IMR-90 (cell line): ENCODE results near the gene TNFAIP6. TPM values are rescaled to one million over a fixed set of nuclear protein-coding genes. Genes with fewer than 3 reads are reported as not detected.

Source experiments
- ATAC-seq: fragments of 200-7000 bp; cut with Tn5 transposase; 2 replicates; pipeline ENCODE4 v1.9.1; 2020; ENCODE audit warnings: low read depth, mild to moderate bottlenecking, moderate library complexity
- BruUV-seq: library from RNA; stranded (reverse); fragments of 400-500 nt; replicated peaks from 2 replicates; lab custom pipeline; 2021; lab: Mats Ljungman, UMichigan
- CTCF ChIA-PET: fragments of 300-600 bp; formaldehyde crosslinking; extraction: SDS; loops from one replicate; lab custom pipeline; 2021; ENCODE audit warnings: antibody characterized with exemption; lab: Yijun Ruan, JAX
- POLR2A ChIA-PET: fragments of 300-600 bp; sonication (Branson Sonifier 250); formaldehyde crosslinking; loops from one replicate; lab custom pipeline; 2022; ENCODE audit warnings: antibody characterized with exemption; ENCODE audit not compliant: unreplicated experiment; lab: Charles Lee
- DNase-seq: peaks from one replicate; pipeline ENCODE4 v3.0.0; 2013
- H2AFZ ChIP-seq: replicated peaks from 2 replicates; pipeline ENCODE3; 2013; ENCODE audit warnings: low read length, mild to moderate bottlenecking; ENCODE audit not compliant: poor library complexity
- H2AK5ac ChIP-seq: 2 replicates; pipeline ENCODE4 v1.6.1; 2013; ENCODE audit warnings: low read depth, low read length, inconsistent platforms
- H2AK9ac ChIP-seq: replicated peaks from 2 replicates; pipeline ENCODE3; 2013; ENCODE audit warnings: mild to moderate bottlenecking, low read depth, low read length, moderate library complexity; ENCODE audit not compliant: poor library complexity
- H2BK120ac ChIP-seq: 2 replicates; pipeline ENCODE4 v1.6.1; 2013; ENCODE audit warnings: low read depth, low read length, inconsistent platforms
- H2BK15ac ChIP-seq: 3 replicates; pipeline ENCODE4 v1.6.1; 2013; ENCODE audit warnings: low read depth, low read length, inconsistent platforms
- H2BK20ac ChIP-seq: 2 replicates; pipeline ENCODE4 v1.6.1; 2013; ENCODE audit warnings: low read depth, mild to moderate bottlenecking, inconsistent platforms, low read length, moderate library complexity
- H2BK5ac ChIP-seq: 2 replicates; pipeline ENCODE4 v1.6.1; 2013; ENCODE audit warnings: mild to moderate bottlenecking, low read depth, low read length, inconsistent platforms; ENCODE audit not compliant: poor library complexity, severe bottlenecking
- H3K14ac ChIP-seq: replicated peaks from 2 replicates; pipeline ENCODE4 v1.6.1; 2013; ENCODE audit warnings: low read depth, low read length, inconsistent platforms
- H3K18ac ChIP-seq: 2 replicates; pipeline ENCODE4 v1.6.1; 2013; ENCODE audit warnings: low read depth, low read length, control low read depth
- H3K23ac ChIP-seq: 2 replicates; pipeline ENCODE4 v1.6.1; 2013; ENCODE audit warnings: low read depth, low read length, inconsistent platforms
- H3K27ac ChIP-seq: 2 replicates; pipeline ENCODE4 v1.5.1; 2013; ENCODE audit warnings: mild to moderate bottlenecking, control low read depth, low read length; ENCODE audit not compliant: insufficient read depth
- H3K27me3 ChIP-seq: 2 replicates; pipeline ENCODE4 v1.6.1; 2013; ENCODE audit warnings: low read length; ENCODE audit not compliant: control insufficient read depth, insufficient read depth
- H3K36me3 ChIP-seq: 2 replicates; pipeline ENCODE4 v1.6.1; 2013; ENCODE audit warnings: low read length, mixed read lengths; ENCODE audit not compliant: control insufficient read depth, insufficient read depth
- H3K4ac ChIP-seq: 2 replicates; pipeline ENCODE4 v1.6.1; 2013; ENCODE audit warnings: low read depth, low read length, inconsistent platforms
- H3K4me1 ChIP-seq: 2 replicates; pipeline ENCODE4 v1.6.1; 2013; ENCODE audit warnings: low read length, mixed read lengths; ENCODE audit not compliant: control insufficient read depth, insufficient read depth
- H3K4me2 ChIP-seq: 2 replicates; pipeline ENCODE4 v1.6.1; 2013; ENCODE audit warnings: low read depth, mild to moderate bottlenecking, control low read depth, low read length, moderate library complexity
- H3K4me3 ChIP-seq: 2 replicates; pipeline ENCODE4 v1.5.1; 2013; ENCODE audit warnings: low read depth, mild to moderate bottlenecking, control low read depth, low read length, moderate library complexity; ENCODE audit not compliant: insufficient read depth
- H3K56ac ChIP-seq: 2 replicates; pipeline ENCODE4 v1.6.1; 2013; ENCODE audit warnings: low read length, inconsistent platforms; ENCODE audit not compliant: insufficient read depth; ENCODE audit errors: extremely low read depth
- H3K79me1 ChIP-seq, 2 experiments: 2 replicates each; pipeline ENCODE4 v1.6.1; 2013; ENCODE audit warnings: low read length in 2 of 2, inconsistent platforms in 1 of 2, low read depth in 1 of 2
- H3K9ac ChIP-seq: 2 replicates; pipeline ENCODE4 v1.6.1; 2013; ENCODE audit warnings: low read depth, low read length, control low read depth
- H3K9me1 ChIP-seq: 2 replicates; pipeline ENCODE4 v1.6.1; 2013; ENCODE audit warnings: low read length, inconsistent platforms; ENCODE audit not compliant: insufficient read depth
- H3K9me3 ChIP-seq: 2 replicates; pipeline ENCODE4 v1.6.1; 2013; ENCODE audit warnings: low read length; ENCODE audit not compliant: control insufficient read depth, insufficient read depth
- H4K20me1 ChIP-seq: 2 replicates; pipeline ENCODE4 v1.6.1; 2013; ENCODE audit warnings: low read length, inconsistent platforms; ENCODE audit not compliant: insufficient read depth
- H4K5ac ChIP-seq: 2 replicates; pipeline ENCODE4 v1.6.1; 2013; ENCODE audit warnings: mild to moderate bottlenecking, low read depth, low read length, control low read depth
- H4K8ac ChIP-seq, 2 experiments: 2 replicates each; pipeline ENCODE4 v1.6.1; 2013; ENCODE audit warnings: low read depth in 2 of 2, low read length in 2 of 2, control low read depth in 1 of 2, inconsistent platforms in 1 of 2
- H4K91ac ChIP-seq: 2 replicates; pipeline ENCODE4 v1.6.1; 2013; ENCODE audit warnings: low read depth, low read length, inconsistent platforms; ENCODE audit not compliant: insufficient read depth
- BHLHE40 ChIP-seq: fragments of 150-350 bp; IDR thresholded peaks from 2 replicates; pipeline ENCODE4 v1.6.1; 2016; ENCODE audit warnings: mild to moderate bottlenecking, low read depth, low read length
- CTCF ChIP-seq: conservative IDR thresholded peaks from 2 replicates; pipeline ENCODE4 v1.5.1; 2012; ENCODE audit warnings: mild to moderate bottlenecking, low read depth, low read length, improper control_type of control experiment
- ELK1 ChIP-seq: fragments of 150-350 bp; IDR thresholded peaks from 2 replicates; pipeline ENCODE4 v1.6.1; 2016; ENCODE audit warnings: low read depth, mild to moderate bottlenecking, low read length, moderate library complexity, borderline replicate concordance
- RFX5 ChIP-seq: IDR thresholded peaks from 2 replicates; pipeline ENCODE4 v1.8.0; 2012; ENCODE audit warnings: low read depth, mild to moderate bottlenecking, low read length, moderate library complexity
- WGBS, 2 experiments: methylation state at CpG; one replicate each; pipeline versions ENCODE4 v1.1.5 to v1.1.7; 2013; ENCODE audit warnings: missing lambda C conversion rate in 2 of 2; ENCODE audit not compliant: insufficient read length in 1 of 2; ENCODE audit errors: extremely low coverage in 2 of 2; 5-methylcytosine and 5-hydroxymethylcytosine counted together
- dilution Hi-C: fragments of 300-500 bp; cut with HindIII; formaldehyde crosslinking; loops from one replicate; pipeline ENCODE4 v1.14.3; 2018; ENCODE audit warnings: low sequenced_read_pairs; ENCODE audit not compliant: unreplicated experiment
- in situ Hi-C: fragments of 300-500 bp; cut with MboI; formaldehyde crosslinking; loops from 3 replicates; pipeline ENCODE4 v1.14.3; 2019; ENCODE audit warnings: low sequenced_read_pairs, inconsistent platforms, mixed read lengths
- intact Hi-C: fragments of 100-400 bp; cut with micrococcal nuclease; formaldehyde crosslinking; loops from 2 replicates; pipeline ENCODE4 v1.10.0; 2022
- polyA plus RNA-seq, 3 experiments: library from polyadenylated mRNA; depleted of rRNA; stranded (reverse); fragments of >200 nt; gene quantifications; 2 replicates each; pipeline ENCODE4 v1.2.3, GENCODE V29; 2012; ENCODE audit warnings: low replicate concordance in 1 of 3
- total RNA-seq: library from RNA; depleted of rRNA; stranded (reverse); fragments of >200 nt; gene quantifications from 2 replicates; pipeline ENCODE4 v1.2.3, GENCODE V29; 2012

The TNFAIP6 gene
- total and polyA plus RNA-seq, 2 of the 4 experiments (the other 2 are of a cell fraction), result 1.8 to 2.9 TPM

DNA sequence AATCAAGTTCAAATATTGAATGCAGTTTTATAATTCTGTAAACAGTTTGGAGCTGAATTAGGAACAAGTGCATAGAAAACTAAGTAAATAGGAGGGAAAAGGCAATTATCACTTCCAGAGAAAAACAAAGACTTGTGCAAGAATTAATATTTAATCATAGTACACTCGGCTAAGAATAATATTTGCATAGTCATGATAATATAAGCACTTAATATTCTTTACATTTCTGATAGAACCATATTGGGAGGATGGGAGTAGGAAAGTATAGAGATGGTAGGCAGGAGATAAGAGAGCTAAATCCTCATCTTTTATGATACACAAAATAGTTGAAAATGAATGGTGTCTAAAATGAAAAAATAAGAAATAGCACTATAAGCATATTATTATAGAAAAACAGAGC lies 27.4 kb upstream of the TNFAIP6 start:
- Histone ChIP-seq H3K9me1 (peaks cover 6% of the 10 kb centered on the region; the same call in 1 of the 2 replicates), H3K79me1 (no peaks in the 10 kb centered on the region), H3K27ac (no peak overlapping the region), H3K4me1 (peaks cover 3% of the 10 kb centered on the region), H3K4ac (no peak overlapping the region), H3K36me3 (no peaks in the 10 kb centered on the region), H4K91ac (no peak overlapping the region), H3K14ac (no peak overlapping the region), H2AFZ (no peak overlapping the region), H2BK5ac (no peak overlapping the region), H3K18ac (no peak overlapping the region), H3K27me3 (no peaks in the 10 kb centered on the region), H2BK120ac (no peak overlapping the region), H4K5ac (no peak overlapping the region), H3K9me3 (no peaks in the 10 kb centered on the region), H2BK20ac (no peak overlapping the region), H3K4me3 (no peak overlapping the region), H2AK5ac (no peak overlapping the region), H3K56ac (no peak overlapping the region), H4K20me1 (no peaks in the 10 kb centered on the region), H3K9ac (no peak overlapping the region), H3K23ac (no peak overlapping the region), H2BK15ac (no peak overlapping the region), H2AK9ac (no peak overlapping the region), H4K8ac (no peak overlapping the region), H3K4me2 (no peak overlapping the region)
- ChIA-PET CTCF (no interaction called here), POLR2A (interaction anchor here (0.5 kb wide), 1 partner anchor 750 kb away, joined by 4 read pairs; no protein-coding TSS in a partner anchor)
- BruUV-seq, result no TSS peak
- no peak for ATAC-seq
- dilution Hi-C loops (no loop called here), intact Hi-C loops (no loop called here), in situ Hi-C loops (no loop called here)
- WGBS, 2 experiments, result no CpG with 5 or more reads among the region's 1 CpG
- no peak for DNase-seq
- TF ChIP-seq BHLHE40 (no peak), ELK1 (no peak), CTCF (no peak), RFX5 (no peak)
